ENCODE measurements around the gene CNFN.

The CNFN gene

DNA sequence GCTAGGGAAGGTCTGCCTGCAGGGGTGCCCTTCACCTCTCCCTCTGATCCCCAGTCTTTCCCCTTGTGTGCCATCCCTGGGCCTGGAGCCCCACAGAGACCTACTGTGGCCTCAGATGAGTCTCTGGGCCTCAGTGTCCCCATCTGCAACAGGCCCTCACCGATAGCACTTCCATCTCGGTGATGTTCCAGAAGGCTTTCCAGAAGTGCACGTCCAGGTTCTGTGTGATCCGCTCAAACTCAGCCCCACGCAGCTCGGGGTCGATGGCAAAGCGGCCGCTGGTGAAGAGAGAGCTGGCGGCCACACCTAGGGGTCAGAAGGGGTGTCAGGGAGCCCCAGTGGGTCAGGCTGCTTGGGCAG, 17.7 kb upstream of the CNFN start:
- DNase-seq, result no peak

DNA sequence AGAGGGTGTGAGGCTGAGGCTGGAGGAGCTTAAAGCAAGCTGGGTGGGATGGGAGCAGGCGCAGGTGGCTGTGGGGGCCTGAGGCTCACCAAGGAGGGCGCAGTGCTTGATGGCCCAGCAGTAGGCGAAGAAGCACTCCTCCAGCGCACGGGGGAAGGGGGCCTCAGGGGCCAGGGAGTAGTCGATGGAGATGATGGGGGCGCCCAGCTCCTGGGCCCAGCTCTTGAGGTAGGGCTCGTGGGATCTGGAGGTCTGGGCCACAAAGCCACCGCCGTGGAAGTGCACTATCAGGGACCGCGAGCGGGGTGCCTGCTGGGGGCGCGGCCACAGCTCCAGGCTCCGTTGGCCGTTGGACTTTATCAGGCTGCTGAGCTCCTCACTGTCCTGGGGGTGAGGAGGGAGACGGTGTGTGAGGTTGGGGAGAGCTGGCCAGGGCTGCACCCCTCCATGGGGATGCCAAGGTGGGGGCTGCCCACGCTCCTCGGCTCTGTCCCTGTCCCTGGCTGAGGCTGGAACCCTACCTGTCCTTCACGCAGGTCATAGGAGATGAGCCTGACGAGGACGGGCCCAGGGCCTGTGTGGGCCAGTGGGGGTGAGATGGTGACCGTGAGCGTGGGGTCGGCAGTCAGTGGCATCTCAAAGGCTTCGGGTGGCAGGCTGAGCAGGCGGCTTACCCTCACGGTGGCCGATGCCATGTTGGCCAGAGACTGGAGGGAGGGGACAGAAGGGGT, 17.2 kb upstream of the CNFN start:
- no peak for DNase-seq

- DNase-seq, result no peak
These were observed 16.0 kb upstream of the CNFN start for GRCh38 chr19:42406111-42406510.

DNA sequence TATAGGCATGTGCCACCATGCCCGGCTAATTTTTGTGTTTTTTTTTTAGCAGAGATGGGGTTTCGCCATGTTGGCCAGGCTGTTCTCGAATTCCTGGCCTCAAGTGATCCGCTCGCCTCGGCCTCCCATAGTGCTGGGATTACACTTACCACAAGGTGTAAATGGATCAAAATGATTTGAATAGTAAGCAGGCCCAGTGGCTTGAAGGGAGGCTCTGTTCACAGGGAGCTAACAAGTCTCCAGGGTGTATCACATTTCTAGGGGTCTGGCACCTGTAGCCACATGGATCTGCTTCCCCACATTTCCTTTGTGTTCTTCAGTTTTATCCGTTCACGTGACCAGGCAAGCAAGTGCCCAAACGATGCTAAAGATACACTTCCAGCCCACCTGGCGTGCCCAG, 13.5 kb upstream of the CNFN start:
- DNase-seq, result no peak

DNA sequence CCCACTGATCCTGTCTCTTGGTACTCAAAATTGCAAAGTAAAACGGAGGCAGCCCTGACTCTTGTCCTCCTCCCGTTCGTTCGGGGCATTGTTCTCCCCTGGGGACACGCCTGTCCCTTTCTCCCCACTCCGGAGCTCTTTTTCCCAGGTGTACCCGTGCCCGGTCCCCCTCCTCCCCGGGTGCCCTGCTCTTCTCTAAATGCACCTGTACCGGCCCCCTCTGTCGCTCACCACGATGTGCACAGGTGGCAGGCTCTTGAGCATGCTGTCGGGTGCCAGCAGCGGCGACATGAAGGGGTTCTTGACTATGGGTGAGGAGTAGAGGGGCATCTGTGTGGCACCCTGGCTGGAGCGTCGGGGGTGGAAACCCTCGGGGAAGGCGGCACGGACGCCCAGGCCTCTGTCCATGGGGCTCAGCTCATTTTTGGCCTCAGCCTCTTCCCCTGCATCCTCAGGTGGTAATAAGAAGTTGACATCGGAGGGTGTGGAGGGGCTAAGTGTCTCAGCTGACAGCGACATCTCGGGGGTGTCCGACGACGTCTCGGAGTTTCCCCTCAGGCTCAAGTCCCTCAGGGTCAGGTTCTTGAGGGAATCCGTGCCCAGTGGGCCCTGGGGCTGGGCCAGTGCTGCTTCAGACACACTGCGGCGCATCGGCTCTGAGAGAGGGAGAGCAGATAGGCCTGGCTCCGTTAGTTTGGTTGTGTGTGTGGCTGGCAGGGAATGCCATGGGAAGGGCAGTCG, 12.4 kb upstream of the CNFN start:
- DNase-seq, result no peak

- peak; percentile 27 for DNase-seq
These were observed 11.5 kb upstream of the CNFN start for GRCh38 chr19:42401365-42402303.

DNA sequence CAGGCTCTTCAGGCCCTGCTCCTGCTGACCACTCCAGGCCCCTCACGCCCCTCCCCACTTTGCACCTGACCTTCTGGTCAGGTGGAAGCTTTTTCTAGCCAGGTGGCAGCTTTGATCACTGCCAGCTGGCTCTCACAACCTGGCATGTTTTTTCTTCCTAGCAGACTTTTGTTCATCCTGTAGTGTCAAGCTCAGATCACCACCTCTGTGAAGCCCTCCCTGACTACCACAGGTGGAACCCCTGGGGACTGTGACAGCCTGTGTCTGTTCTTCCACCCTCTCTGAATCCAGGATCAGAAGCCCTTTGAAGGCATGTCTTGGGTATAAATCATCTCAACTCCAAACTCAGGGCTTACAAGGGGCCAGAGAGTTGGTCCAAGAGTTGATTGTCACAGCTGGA, 10.3 kb upstream of the CNFN start:
- DNase-seq, result no peak

DNA sequence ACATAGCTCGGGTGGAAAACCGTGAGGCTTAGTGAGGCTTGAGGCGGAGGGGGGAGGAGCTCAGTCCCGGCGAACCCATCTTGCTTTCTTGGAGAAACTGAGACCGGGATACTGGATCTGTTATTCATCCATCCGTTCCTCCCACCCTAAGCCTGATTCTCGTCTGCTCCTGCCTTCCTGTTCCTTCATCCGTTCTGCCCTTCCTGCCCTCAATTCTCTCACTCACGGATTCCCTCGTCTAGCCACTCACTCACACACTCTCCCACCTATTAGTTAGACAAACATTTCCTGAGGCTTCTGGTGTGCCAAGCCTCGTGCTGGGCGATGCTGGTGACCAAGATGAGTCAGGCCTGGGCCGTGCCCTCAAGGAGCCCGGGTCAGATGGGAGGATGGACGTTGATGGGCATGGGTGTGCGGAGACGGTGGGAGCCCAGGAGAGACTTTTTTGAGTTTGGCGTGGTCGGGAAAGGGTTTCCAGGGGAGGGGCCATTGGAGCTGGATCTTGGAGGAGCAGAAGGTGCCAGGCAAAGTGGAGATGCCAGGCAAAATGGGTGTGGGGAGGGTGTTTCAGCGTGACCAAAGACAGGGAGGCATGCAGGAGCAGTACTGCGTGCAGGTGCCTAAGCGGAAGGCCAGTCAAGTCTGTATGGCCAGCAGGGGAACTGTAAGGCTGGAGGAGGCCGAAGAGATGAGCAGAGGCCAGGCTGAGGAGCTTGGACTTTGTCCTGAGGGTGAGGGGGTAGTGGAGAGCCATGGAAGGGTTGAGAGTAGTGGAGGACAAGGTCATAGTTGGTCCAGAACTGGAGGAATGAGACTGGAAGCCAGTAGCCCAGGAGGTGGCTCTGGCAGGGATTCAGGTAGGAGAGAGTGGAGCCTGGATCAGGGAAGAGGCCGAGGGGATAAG, 7.4 kb upstream of the CNFN start:
- DNase-seq, result no peak

- peak; percentile 96 for DNase-seq
These were observed 6.5 kb upstream of the CNFN start for GRCh38 chr19:42396381-42397262.

DNA sequence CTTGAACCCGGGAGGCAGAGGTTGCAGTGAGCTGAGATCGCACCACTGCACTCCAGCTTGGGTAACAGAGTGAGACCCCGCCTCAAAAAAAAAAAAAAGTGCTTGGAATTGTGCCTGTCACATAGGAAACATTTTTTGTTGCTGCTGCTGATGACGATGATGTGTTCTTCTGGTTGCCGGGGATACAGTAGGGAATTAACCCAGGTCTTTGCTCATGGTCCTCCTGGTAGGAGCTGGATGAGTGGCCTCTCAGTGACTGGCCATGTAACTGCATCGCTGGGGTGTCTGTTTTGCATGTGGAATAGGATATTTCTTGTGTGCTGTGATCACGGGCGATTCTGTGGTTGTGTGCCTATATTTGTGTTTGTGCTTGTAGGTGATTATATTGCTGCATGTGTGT, 4.7 kb upstream of the CNFN start:
- no peak for DNase-seq

DNA sequence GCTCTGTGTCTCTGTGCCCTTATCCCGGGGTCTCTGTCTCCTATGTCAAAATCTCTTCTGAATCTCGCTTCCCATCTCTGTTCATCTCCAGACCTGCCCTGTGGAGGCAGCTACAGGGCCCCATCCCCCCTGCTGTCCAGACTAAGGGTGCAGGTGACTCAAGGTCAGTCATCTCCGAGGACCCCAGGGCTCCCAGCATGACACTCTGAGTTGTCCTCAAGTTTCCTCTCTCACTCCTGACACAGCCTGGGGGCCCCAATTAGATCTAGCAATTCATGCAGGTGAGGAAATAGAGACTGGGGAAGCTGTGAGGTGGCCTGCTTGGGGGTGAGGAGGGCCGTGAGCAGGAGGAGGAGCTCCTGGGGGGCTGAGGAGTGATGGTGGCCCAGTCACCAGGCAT, 2.1 kb upstream of the CNFN start:
- no peak for DNase-seq

- no peak for DNase-seq
These were observed 1.1 kb downstream of the CNFN start for GRCh38 chr19:42388851-42389489.

GRCh38 chr19:42386974-42387707, 3.0 kb downstream of the CNFN start:
- DNase-seq, result peak; percentile 70

DNA sequence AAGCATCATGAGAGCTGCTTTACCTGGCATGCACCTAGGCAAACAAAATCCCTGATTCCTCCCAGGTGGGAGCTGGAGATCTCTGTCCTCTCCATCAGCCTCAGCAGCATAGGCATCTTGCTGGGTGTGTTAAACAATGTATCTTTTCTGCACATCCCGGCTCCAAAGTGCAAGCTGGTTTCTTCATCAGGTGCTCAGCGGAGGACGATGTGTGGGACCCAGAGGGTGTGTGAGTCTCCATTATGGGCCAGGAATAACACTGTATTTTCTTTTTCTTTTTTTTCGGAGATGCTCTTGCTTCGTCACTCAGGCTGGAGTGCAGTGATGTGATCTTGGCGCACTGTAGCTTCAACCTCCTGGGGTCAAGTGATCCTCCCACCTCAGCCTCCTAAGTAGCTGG, 9.9 kb downstream of the CNFN start:
- no peak for DNase-seq

DNA sequence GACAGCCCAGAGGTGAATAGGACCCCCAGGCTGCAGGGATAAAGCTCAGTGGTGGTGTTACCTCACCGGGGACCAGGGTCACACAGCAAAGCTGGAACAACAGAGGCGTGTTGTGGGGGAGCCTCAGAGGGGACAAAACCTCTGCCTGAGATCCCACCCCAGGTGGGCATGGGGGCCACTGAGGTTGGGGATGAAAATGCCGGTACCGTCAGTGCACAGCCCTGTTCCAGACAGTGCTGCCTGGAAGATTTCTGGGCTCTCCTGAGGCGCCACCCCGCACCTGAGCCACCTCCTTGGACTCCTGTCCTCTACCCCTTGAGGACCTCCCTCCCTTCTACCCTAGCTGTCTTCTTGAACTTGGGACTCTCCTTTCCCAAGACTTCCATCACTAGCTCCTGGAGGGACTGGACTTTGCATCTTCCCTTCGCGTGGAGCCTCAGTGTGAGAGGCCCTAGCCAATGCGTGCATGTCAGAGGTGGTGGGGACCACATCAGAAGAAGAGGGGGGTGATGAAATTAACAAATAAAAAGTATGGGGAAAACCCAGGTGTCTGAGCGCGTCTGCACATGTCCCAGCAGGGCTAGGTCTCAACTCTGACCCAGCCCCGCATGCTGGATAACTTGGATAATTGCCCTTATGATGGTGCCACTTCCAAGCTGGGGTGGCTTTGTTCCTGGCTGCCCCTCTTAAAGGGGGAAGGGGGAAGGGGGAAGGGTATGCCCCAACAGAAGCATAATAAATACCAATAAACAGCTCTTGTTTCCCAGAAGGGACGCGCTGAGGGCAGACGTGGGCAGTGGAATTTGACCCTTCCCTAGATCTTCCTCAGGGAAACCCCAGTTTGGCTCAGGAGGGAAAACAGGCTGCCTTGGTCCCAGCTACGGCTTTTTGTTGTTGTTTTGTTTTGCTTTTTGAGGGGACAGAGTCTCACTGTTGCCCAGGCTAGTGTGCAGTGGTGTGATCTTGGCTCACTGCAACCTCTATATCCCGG, 11.6 kb downstream of the CNFN start:
- no peak for DNase-seq

GRCh38 chr19:42376177-42376555, 13.9 kb downstream of the CNFN start:
- no peak for DNase-seq

- no peak for DNase-seq
These were observed 14.5 kb downstream of the CNFN start for GRCh38 chr19:42375415-42376176.

GRCh38 chr19:42374826-42375376, 15.2 kb downstream of the CNFN start:
- DNase-seq, result no peak

Measured in NCI-H345 (cell line).